Spleen (tissue), 11 donors: ENCODE data around the gene MZT1. TPM values are rescaled to one million over a fixed set of nuclear protein-coding genes. Genes with fewer than 3 reads are reported as not detected.
"Not testable (repeated sequence)": the region's sequence is repeated elsewhere in the genome, so short reads cannot be mapped to it uniquely, and the experiment has no call there.

Experiments
- DNase-seq: peaks from one replicate; pipeline ENCODE4 v3.0.0-alpha.2; 2020
- H3K27ac ChIP-seq, 8 donors: fragments of 200-600 bp; sonication (generic) in 7 of 8; 1 replicate in 4 of 8; 2 replicates in 4 of 8; pipeline versions ENCODE4 v1.5.0 to v1.8.0; 2016 to 2021; ENCODE audit warnings: inconsistent platforms in 4 of 8, mild to moderate bottlenecking in 4 of 8, moderate library complexity in 1 of 8
- H3K27me3 ChIP-seq, 7 donors: fragments of 200-600 bp; sonication (generic) in 6 of 7; replicated peaks in 1 of 7; 1 replicate in 4 of 7; 2 replicates in 3 of 7; pipeline versions ENCODE4 v1.5.0 to v1.8.0; 2016 to 2021; ENCODE audit warnings: inconsistent platforms in 3 of 7, mild to moderate bottlenecking in 1 of 7
- H3K36me3 ChIP-seq, 6 donors: fragments of 200-600 bp; sonication (generic) in 5 of 6; 1 replicate in 4 of 6; 2 replicates in 2 of 6; pipeline versions ENCODE4 v1.5.0 to v1.8.0; 2016 to 2021; ENCODE audit warnings: inconsistent platforms in 2 of 6
- H3K4me1 ChIP-seq, 6 donors: fragments of 200-600 bp; sonication (generic) in 5 of 6; 1 replicate in 3 of 6; 2 replicates in 3 of 6; pipeline versions ENCODE4 v1.5.0 to v1.8.0; 2016 to 2021; ENCODE audit warnings: inconsistent platforms in 3 of 6
- H3K4me3 ChIP-seq, 8 donors: fragments of 200-600 bp; sonication (generic) in 7 of 8; 1 replicate in 4 of 8; 2 replicates in 4 of 8; pipeline versions ENCODE4 v1.5.0 to v1.8.0; 2016 to 2021; ENCODE audit warnings: inconsistent platforms in 4 of 8, mild to moderate bottlenecking in 4 of 8, moderate library complexity in 2 of 8
- H3K9me3 ChIP-seq, 8 donors: fragments of 200-600 bp; sonication (generic) in 7 of 8; 1 replicate in 4 of 8; 2 replicates in 4 of 8; pipeline versions ENCODE4 v1.5.0 to v1.8.0; 2016 to 2021; ENCODE audit warnings: inconsistent platforms in 4 of 8
- POLR2A ChIP-seq, 3 donors: fragments of 450-650 bp; IDR thresholded peaks; one replicate each; pipeline ENCODE4 v1.5.1; 2017; ENCODE audit warnings: antibody characterized with exemption in 3 of 3, mild to moderate bottlenecking in 1 of 3
- POLR2AphosphoS5 ChIP-seq, 3 donors: sonication (generic); formaldehyde crosslinking; IDR thresholded peaks; one replicate each; pipeline ENCODE4 v1.5.1; 2017; ENCODE audit warnings: antibody characterized with exemption in 3 of 3
- WGBS, 5 donors: extraction: QIAGEN DNeasy Blood & Tissue Kit in 3 of 5; methylation state at CpG; one replicate each; pipeline versions ENCODE4 v1.1.5 to v1.1.7; 2013 to 2018; 5-methylcytosine and 5-hydroxymethylcytosine counted together
- intact Hi-C: fragments of 100-400 bp; cut with DNase I; formaldehyde crosslinking; loops from one replicate; pipeline ENCODE4 v1.15.0; 2023; ENCODE audit warnings: low total_unique reads
- polyA plus RNA-seq, 3 donors: library from polyadenylated mRNA; stranded (reverse); fragments of 200-250 nt; gene quantifications; one replicate each; pipeline ENCODE4 v1.2.1, GENCODE V29; 2013
- total RNA-seq, 7 donors: library from RNA; depleted of rRNA in 3 of 7; stranded (reverse); fragments of >200 nt in 3 of 7; fragmentation: NEBNext Ultra II Directional in 4 of 7; extraction: Animal tissue kit (Norgen Biotek cat#: 25700) in 4 of 7; gene quantifications; one replicate each; pipeline versions ENCODE4 v1.1.0 to v1.2.1, GENCODE V29; 2016 to 2021
- TF ChIP-seq, protein P1 (sequence below), 11 experiments: fragments of 200-600 bp in 7 of 11; fragments of 450-650 bp in 4 of 11; sonication (generic) in 4 of 11; IDR thresholded peaks in 8 of 11; conservative IDR thresholded peaks in 3 of 11; 1 replicate in 7 of 11; 2 replicates in 4 of 11; pipeline versions ENCODE4 v1.4.0 to v1.8.0; 2016 to 2021; ENCODE audit warnings: antibody characterized with exemption in 11 of 11, inconsistent platforms in 4 of 11, mild to moderate bottlenecking in 1 of 11
- donor health status: healthy with polysubstance abuse.
- donor health status: DM: no; HTN: no; CAD: no; lungs with moderate emphysema.
- donor health status: DM: no; HTN: no; CAD: no.
- donor health status: Bipolar disorder and iron deficiency.
- donor health status: healthy.
- donor health status: DM: no; HTN: no; CAD: no.
- donor health status: DM: yes; HTN: yes; CAD: no.

Gene MZT1
- total and polyA plus RNA-seq, 10 donors, result 6.8 to 14.2 (median 7.8) TPM

DNA sequence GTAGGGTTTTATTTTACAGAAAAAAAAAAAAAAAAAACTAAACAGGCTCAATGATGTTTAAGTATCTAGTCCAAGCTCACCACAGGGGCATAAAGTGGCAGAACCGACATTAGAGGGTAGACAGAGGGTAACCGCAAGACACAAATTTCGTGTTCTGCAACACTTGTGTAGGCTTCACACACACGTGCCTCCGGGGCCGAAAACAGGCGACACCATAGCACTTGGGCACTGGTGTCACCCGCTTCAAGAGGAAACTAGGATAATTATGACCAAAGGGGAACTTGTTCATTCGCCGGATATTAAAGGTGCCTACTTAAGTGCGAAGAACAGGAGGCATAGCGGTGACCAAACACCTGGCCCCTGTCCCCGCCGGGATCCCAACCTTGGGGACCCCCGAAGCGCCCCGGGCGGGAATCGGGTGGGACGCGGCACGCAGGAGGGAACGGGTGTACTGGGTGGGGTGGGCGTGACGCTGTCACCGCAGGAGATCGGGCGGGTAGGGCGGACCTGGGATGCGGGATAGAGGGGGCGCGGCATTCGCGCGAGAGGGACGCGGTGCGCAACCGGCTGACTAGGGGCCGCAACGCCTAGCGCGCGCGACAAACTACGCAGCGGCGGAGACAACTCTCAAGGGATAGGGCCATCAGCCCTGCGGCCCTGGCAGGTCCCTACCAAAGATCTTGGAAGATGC lies 558 bp downstream of the MZT1 start:
- TF ChIP-seq POLR2A (IDR thresholded peaks at IDR 0.05) (no peak), POLR2AphosphoS5 (IDR thresholded peaks at IDR 0.05) (no peak)
- TF ChIP-seq, protein P1, sequence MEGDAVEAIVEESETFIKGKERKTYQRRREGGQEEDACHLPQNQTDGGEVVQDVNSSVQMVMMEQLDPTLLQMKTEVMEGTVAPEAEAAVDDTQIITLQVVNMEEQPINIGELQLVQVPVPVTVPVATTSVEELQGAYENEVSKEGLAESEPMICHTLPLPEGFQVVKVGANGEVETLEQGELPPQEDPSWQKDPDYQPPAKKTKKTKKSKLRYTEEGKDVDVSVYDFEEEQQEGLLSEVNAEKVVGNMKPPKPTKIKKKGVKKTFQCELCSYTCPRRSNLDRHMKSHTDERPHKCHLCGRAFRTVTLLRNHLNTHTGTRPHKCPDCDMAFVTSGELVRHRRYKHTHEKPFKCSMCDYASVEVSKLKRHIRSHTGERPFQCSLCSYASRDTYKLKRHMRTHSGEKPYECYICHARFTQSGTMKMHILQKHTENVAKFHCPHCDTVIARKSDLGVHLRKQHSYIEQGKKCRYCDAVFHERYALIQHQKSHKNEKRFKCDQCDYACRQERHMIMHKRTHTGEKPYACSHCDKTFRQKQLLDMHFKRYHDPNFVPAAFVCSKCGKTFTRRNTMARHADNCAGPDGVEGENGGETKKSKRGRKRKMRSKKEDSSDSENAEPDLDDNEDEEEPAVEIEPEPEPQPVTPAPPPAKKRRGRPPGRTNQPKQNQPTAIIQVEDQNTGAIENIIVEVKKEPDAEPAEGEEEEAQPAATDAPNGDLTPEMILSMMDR (IDR thresholded peaks at IDR 0.05 in 8 of 11, conservative IDR thresholded peaks at IDR 0.05 in 3 of 11), result no peak
- no peaks in the 10 kb centered on the region for H3K9me3 ChIP-seq
- no peaks in the 10 kb centered on the region for H3K27me3 ChIP-seq
- peaks cover 0 to 11% (median 0%) of the 10 kb centered on the region in 6 donors for H3K36me3 ChIP-seq
- peak overlapping the region; percentile 78 to 99 (median 92) for H3K4me3 ChIP-seq
- 1 to 6% (median 2%) methylated on average over 15 to 49 of the region's 49 CpGs for WGBS, 5 donors
- peak overlapping the region; percentile 61 to 88 (median 85) for H3K27ac ChIP-seq
- DNase-seq, result peak; percentile 93
- peaks cover 14 to 65% (median 41%) of the 10 kb centered on the region in 6 donors for H3K4me1 ChIP-seq
- intact Hi-C loops, result no loop called here

DNA sequence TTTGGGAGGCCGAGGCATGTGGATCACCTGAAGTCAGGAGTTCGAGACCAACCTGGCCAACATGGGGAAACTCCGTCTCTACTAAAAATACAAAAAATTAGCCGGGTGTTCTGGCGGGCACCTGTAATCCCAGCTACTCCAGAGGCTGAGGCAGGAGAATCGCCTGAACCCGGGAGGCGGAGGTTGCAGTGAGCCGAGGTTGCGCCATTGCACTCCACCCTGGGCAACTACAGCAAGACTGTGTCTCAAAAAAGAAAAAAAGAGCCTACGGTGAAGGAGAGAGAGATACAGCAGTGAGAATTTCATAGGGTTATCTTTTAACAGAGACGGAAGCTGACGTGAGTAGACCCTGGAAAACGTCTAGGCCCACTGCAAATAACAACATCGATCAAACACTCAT lies 1.2 kb downstream of the MZT1 start:
- H3K27me3 ChIP-seq, H3K36me3 ChIP-seq, H3K9me3 ChIP-seq, H3K27ac ChIP-seq, DNase-seq, intact Hi-C loops: not testable (repeated sequence)
- Histone ChIP-seq H3K4me1 (peaks cover 14 to 63% (median 41%) of the 10 kb centered on the region in 6 donors), H3K4me3 (peak overlapping the region in 4 of 8 donors; percentile 89 to 97 (median 92))
- WGBS, 5 donors, result 80 to 93% (median 88%) methylated on average over 15 of the region's 15 CpGs

DNA sequence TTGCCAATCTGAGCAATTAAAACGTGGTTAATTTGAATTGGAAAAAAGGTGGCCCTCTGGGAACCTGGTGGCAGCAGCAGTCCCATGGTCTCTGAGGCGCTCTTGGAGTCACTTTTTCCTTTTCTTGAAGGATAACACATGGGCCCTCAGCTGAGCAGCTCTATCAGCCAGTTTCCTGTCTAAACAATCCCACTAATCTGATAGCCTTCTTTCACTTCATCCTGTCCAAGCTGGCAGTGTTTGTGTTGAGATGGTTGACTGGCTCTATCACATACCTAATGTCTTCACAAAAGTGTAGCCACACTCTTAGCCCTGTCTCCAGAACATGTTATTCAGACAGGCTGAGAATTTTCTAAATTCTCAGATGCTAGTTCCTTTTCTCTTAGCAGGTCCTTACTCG lies 10.7 kb downstream of the MZT1 start:
- Histone ChIP-seq H3K4me3 (no peak overlapping the region), H3K4me1 (no peaks in the 10 kb centered on the region), H3K9me3 (peaks cover 0 to 20% (median 15%) of the 10 kb centered on the region in 8 donors), H3K27me3 (no peaks in the 10 kb centered on the region), H3K27ac (no peak overlapping the region), H3K36me3 (peaks cover 0 to 84% (median 42%) of the 10 kb centered on the region in 6 donors)
- no peak for DNase-seq
- 56 to 65% (median 58%) methylated on average over 3 of the region's 3 CpGs for WGBS, 5 donors
- intact Hi-C loops, result no loop called here
- TF ChIP-seq POLR2A (IDR thresholded peaks at IDR 0.05) (no peak), POLR2AphosphoS5 (IDR thresholded peaks at IDR 0.05) (no peak)
- TF ChIP-seq, protein P1 (IDR thresholded peaks at IDR 0.05 in 8 of 11, conservative IDR thresholded peaks at IDR 0.05 in 3 of 11), result no peak

DNA sequence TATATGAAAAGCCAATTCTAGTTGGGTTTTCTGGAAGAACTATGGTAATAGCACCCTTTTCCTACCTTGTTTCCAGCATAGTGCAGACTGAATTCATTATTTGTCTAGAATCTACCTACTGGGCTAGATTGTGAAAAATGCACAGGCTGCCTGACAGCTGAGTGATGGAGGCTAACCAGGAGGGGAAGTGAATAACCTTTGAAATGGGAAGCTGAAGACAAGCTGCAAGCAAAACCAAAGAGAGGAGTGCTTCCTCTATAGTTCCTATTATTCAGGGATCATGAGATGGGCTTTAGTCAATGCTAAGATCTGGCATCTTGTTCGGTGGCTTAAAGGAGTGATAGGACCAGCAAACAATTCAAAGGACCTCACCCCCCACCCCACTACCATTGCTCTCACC lies 26.9 kb downstream of the MZT1 start:
- TF ChIP-seq, protein P1 (IDR thresholded peaks at IDR 0.05 in 8 of 11, conservative IDR thresholded peaks at IDR 0.05 in 3 of 11), result no peak
- no peak for TF ChIP-seq POLR2AphosphoS5 (IDR thresholded peaks at IDR 0.05)
- no peak for TF ChIP-seq POLR2A (IDR thresholded peaks at IDR 0.05)
- WGBS, 5 donors, result 0 to 25% (median 17%) methylated on average over 1 of the region's 1 CpG
- H3K27ac ChIP-seq, result no peak overlapping the region
- H3K9me3 ChIP-seq, result peaks cover 0 to 6% (median 2%) of the 10 kb centered on the region in 8 donors
- no peak overlapping the region for H3K4me3 ChIP-seq
- H3K27me3 ChIP-seq, result peaks cover 0 to 7% (median 0%) of the 10 kb centered on the region in 7 donors
- H3K4me1 ChIP-seq, result no peaks in the 10 kb centered on the region
- H3K36me3 ChIP-seq, result peaks cover 0 to under 1% (median 0%) of the 10 kb centered on the region in 6 donors
- intact Hi-C loops, result no loop called here
- DNase-seq, result no peak
